ENCODE measurements around the gene MTA1.

MTA1 gene

DNA sequence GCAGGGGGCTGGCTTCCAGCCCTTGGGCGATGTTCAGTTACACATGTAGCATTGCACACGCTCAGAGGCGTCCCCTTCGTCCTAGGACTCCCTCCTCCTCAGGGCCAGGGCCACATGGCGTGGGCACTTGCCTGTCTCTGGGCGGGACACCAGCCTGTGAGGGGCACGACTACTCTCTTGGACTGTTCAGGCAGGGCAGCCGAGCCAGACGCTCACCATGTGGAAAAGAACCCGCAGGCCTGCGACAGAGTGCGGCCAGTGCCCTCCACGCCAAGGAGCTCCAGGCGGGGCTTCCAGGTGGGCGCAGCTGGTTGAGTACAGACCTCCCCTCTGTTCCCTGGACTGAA is 20.9 kb downstream of the MTA1 start:
- in situ Hi-C loops (cut with MboI; ENCODE audit: low sequenced_read_pairs), result no loop called here

DNA sequence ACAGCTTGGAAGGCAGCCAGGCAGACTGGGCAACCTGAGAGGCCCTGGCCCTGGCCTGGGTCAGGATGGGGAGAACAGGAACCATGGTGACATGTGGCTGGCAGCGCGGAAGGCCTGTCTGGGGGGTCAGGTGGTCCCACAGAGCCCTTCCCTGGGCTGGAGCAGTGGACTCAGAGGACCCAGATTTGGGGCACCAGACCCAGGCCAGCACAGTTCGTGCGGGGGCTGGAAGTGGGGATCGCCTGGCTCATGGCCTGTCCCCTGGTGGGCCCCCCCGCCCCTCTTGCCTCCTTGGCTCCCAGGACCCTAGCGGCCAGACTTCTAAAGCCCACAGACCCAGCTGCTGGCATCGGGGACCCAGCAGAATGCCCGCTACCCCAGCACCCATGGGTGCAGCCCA is 21.4 kb downstream of the MTA1 start:
- in situ Hi-C loops (cut with MboI; ENCODE audit: low sequenced_read_pairs), result no loop called here

DNA sequence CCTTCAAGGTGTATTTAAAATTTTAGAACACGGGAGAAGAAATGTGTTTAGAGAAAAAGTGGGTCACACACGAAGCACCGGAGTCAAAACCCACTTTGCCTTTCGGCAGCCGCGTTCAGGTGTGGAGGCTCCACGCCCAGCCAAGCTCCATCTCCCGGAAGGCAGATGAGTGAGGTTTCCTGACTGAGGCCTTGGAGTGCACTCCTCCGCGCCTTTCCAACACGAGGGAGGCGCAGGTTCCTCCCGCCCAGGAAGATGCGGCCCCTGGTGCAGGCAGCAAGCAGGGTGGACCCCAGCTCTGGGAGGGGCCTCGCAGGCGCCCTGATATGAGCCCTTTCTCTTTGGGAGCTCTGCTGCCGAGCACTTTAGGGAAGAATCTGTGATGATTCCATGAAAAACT is 22.5 kb downstream of the MTA1 start:
- in situ Hi-C loops (cut with MboI; ENCODE audit: low sequenced_read_pairs), result no loop called here

DNA sequence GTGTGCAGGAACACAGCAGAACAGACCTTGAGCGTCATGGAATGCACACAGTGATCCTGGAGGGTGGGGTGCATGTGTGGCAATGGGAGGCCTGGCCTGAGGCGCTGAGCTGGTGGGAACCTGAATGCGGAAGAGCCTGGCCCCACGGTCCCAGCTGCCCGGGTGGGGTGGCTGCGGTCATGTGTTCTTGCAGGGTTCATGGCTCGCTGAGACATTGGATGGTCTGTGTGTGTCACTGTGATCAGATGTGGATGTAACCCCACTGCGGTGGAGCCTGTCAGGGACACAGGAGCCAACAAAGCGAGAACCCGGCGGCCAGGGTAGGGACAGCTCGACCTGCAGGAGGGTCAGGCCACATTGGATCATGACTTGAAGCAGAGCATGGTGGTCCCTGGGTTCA is 23.2 kb downstream of the MTA1 start:
- in situ Hi-C loops (cut with MboI; ENCODE audit: low sequenced_read_pairs), result no loop called here

DNA sequence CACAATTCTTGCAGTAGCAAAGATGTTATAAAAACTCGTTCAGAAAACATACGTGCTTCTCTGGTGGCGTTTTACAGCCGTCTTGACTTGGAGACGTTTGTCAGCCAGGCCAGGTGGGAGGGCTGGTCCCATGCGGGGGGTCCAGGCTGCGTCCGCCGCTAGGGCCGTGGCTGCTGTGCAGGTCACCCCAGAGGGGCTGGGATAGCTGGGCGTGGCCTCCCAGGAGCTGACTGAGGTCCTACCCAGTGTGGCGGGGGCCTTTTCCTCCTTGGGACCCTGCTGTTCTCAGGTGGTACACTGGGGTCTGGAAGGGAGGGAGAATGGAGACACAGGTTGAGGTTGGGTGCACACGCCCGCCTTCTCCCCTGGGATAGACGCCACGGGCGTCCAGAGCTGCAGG is 25.2 kb downstream of the MTA1 start:
- in situ Hi-C loops (cut with MboI; ENCODE audit: low sequenced_read_pairs), result no loop called here

DNA sequence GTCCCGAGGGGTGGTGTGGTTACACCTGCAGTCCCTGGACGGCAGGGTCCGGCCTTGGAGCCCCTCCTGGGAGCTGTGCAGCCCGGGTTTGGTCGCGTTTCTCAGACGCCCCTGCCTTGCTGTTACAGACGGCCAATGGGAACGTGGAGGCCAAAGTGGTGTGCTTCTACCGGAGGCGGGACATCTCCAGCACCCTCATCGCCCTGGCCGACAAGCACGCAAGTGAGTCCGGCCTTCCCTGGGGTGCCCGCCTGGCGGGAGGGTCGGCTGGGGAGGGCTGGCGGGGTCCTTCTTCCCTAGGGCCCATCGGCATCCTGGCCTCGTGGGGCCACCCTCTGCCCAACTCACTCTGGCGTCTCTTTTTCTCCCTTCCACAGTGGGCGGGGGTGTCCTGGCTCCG is 25.7 kb downstream of the MTA1 start:
- in situ Hi-C loops (cut with MboI; ENCODE audit: low sequenced_read_pairs), result no loop called here

DNA sequence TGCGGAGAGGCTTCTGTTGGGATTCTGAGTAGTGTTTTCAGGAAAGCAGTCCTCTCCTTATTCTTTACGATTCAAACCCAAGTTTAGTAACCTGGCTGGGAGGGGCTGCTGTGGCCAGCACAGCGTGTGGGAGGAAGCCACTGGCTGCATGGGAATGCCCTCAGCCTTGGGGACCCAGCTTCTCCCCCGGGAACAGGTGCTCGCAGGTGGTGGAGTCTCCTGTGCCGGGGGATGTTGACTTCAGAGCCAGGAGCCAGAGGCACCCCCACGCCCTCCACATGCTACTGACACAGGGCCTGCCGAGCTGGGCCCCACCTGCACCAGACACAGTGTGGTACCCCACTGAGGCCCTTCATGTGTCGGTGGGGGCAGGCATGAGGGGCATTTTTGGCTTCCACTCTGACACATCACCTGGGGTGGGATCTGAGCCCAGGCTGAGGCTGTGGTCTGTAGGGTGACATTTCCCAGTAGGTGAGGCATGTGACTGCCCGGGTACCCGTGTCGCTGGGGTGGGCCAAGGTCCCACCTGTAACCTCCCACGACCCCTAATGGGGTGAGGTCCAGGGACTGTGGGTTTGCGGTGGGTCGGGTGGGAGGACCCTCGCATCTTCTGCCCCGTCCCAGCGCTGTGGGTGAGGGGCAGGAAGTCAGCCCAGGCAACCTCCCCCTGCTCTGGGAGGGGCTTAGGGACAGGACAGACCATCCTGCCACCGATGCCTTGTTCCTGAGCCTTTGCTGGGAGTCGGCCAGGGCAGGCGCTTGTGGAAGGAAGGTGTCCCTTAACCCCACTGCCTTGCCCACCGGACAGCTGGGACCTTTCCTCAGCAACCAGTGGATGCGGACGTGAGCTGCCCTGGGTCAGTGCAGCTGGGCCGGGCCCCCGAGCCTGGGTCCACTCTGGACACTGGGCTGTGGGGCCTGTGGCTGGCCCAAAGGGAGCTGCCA is 26.5 kb downstream of the MTA1 start:
- in situ Hi-C loops (cut with MboI; ENCODE audit: low sequenced_read_pairs), result no loop called here

DNA sequence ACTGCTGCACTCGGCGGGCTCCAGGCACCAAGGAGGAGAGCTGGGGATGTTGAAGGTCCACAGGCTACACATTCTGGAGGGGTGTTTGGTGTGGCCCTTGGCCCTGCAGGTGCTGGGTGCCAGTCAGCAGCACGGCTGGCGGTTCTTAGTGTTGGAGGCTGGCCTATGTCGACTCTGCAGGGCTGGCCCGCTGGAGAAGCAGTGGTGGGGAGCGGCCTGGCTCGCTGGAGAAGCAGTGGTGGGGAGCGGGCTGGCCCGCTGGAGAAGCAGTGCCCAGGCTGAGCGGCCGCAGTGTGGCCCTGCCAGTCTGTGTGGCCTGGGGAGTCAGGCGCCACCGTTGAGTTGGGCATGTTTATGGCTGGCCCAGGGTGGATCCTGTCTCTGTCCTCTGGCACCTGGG is 27.3 kb downstream of the MTA1 start:
- in situ Hi-C loops (cut with MboI; ENCODE audit: low sequenced_read_pairs), result no loop called here

DNA sequence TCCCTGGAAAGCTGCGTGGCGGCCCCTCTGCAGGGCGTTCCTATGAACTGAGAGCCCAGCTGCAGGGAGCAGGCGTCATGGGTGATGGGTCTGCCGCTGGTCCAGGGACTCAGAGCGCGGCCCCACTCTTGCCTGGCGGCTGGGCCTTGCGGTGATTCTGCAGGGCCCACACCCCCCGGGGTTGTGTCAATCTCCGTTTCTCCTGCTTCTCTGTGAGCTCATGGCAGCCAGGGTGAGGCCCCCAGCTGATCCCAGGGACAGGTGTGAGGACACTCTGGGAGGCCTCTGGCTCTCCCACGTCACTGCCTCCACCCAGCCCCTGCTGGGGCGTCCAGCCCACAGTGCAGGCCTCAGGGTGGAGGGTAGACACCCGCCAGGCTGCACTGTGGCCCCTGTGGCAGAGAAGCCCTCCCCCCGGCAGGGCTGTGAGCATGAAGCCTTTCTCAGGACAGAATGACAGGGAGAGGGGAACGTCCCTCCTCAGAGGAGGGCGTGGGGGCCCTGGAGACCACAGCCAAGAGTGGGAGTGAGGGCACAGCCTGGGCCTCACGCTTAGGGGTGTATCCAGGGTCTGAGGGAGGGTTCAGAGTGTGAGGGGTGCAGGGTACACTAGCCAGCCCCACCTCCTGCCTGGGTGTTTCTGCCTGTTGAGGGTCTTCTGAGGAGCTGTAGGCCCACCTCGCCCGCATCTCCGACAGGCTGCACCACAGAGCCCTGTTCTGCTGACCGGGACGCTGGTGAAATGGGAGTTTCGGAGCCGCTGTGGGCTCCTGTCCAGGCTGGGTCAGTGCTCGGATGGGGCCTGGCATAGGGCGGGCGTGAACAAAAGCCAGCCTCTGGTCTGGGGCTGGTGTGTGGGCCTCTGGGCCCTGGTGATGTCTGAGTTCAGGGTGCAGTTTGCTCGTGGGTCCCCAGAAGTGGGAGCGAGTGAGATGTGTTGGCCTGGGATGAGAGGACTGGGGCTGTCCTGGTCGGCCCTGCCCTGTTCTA is 28.3 kb downstream of the MTA1 start:
- in situ Hi-C loops (cut with MboI; ENCODE audit: low sequenced_read_pairs), result no loop called here

DNA sequence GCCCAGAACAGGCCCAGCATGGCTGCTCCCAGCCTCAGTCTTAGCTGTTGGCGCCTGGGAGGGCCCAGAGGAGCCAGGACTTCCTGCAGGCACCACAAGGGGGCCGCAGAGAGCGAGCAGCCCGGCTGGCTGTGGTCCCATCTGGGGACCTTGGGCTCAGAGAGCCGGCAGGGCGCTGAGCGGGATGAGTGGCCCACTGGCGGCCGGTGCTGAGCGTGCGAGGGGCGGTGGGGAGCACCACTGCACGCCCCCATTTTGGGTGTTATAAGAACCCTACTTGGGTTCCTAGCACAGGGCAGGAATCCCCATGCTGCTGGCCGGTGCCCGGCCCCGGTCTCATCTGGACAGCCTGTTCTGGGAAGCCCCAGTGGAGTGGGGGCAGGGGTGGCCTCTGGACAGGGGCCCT is 29.1 kb downstream of the MTA1 start:
- in situ Hi-C loops (cut with MboI; ENCODE audit: low sequenced_read_pairs), result no loop called here

DNA sequence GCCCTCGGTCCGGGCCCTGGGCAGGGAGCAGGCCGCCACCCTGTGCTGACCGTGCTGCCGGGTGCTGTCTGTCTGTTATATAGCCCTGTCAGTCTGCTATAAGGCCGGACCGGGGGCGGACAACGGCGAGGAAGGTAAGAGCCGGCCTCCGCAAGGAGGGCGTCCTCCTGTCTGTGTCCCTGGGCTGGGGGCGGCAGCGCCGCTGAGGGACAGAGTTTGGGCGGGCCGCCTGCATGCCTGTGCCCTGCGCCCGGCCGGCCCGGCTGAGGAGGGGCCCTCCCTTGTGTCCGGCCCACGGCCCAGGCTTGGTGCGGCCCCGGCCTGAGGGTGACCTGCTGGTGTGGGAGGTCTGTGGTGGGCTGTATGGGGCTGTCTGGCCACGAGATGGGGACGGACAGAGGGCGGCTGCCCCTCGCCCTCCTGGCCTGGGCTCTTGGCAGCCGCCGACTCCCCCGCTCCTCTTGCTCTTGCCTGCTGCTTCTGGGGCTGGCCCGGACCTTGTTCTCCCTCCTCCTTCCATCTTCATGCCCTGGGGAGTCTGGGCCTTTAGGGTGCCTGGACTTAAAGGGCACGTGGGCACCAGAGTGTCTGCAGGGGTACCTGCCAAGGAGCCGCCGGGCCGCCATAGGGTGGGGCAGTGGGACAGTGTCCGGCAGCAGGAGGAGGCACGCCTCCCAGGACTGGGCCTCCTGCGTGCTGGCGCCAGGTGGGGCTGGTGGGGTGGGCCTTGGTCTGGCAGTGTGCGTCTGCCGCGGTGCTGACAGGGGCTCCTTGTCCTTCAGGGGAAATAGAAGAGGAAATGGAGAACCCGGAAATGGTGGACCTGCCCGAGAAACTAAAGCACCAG is 29.9 kb downstream of the MTA1 start:
- in situ Hi-C loops (cut with MboI; ENCODE audit: low sequenced_read_pairs), result no loop called here

DNA sequence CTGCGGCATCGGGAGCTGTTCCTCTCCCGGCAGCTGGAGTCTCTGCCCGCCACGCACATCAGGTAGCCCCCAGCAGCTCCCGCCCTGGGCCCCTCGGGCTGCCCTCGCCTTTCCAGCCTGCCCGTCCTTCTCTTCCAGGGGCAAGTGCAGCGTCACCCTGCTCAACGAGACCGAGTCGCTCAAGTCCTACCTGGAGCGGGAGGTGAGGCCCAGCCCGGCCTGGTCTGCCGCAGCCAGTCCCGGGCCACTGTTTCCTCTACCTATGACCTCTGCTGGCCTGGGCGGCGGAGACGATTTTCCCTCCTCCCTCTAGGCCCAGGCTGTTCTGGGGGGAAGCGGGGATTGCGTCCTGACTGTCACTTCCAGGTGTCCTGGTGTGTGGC is 30.5 kb downstream of the MTA1 start:
- in situ Hi-C loops (cut with MboI; ENCODE audit: low sequenced_read_pairs), result no loop called here

DNA sequence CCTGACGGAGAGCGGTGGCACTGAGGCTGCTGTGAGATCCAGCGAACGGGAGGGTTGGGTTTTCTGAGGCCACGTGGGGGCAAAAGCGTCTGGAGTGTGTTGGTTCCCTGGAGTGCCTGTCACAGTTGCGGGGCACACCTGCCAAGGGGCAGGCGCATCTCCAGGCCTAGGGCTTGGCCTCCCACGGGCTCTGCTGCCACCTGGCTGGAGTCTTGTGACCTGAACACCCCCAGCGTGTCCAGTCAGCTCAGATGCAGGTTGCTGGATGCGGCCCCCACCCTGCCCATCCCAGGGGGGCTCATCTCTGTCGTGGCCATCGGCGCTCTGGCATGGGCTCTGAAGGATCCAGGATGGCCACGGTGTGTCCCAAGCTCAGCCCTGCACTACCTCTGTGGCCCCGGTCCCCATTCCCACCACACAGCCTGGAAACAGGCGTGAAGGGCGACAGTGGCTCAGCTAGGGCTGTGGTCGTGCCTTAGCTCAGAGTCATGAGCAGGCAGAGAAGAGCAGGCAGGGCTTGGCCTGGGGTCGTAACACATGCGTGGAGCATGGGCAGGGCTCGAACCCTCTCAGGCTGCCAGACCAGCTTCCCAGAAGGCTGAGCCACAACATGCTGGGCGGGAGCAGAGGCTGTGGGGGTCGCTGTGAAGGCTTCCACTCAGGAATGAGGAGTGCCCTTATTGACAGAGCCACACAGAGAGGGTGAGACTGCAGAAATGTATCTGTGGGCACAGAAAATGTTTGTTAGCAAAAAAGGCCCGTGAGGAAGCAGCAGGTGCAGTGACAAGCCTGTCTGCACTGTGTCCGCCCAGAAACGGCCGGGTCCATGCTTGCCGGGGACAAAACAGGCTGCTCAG is 31.5 kb downstream of the MTA1 start:
- in situ Hi-C loops (cut with MboI; ENCODE audit: low sequenced_read_pairs), result no loop called here

DNA sequence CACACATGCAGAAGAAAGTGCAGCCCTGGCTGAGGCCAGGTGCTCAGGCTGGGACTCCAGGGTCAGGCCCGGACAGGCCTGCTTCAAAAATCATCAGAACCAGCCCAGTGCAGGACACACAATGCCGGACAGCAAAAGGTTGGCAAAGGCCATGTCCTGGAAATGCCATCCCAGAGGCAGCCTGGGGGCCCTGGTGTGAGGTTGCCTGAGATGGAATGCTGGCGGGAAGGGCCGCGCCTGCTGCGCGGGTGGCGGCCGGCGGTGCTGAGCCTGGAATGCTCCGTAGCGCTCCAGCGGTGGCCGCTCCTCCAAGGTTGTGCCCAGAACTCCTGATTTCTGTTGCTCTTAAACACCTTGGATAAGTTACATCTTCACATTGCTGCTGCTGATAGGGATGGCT is 33.3 kb downstream of the MTA1 start:
- in situ Hi-C loops (cut with MboI; ENCODE audit: low sequenced_read_pairs), result no loop called here

DNA sequence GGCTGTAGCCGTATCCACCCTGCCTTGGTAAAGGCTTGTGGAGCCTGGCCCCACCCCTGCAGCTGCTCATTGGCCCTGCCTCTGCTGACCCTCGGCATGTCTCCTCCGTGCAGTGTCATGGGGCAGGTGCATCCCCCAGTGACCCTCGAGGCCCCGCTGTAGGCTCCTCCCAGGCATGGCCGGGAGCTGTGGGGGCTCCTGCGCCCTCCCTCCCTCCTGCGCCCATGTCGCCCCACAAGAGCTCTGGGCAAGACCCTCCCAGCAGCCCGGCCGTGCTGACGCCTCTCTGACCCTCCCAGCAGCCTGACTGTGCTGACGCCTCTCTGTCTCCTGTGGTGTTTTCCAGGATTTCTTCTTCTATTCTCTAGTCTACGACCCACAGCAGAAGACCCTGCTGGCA is 34.2 kb downstream of the MTA1 start:
- in situ Hi-C loops (cut with MboI; ENCODE audit: low sequenced_read_pairs), result no loop called here

DNA sequence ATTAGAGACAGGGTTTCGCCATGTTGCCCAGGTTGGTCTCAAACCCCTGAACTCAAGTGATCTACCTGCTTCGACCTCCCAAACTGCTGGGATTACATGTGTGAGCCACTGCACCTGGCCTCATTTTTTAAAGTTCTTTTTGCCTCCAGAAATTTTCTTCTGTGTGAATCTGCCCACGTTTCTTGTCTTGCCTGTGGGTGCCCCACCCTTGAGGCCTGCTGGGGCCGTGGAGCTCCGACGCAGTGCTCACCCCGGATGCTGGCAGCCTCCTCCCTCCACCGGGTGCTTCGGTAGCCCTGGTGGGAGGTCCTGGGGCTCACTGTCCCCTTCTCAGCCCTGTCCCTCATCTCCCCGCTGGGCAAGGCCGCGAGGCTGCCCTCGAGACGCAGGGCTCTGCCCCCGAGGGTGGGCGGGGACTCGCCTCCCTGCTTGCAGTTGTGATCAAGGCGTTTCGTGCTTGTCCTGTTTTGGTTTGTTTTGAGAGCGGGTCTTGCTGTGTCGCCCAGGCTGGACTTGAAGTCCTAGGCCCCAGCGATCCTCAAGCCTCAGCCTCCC is 35.5 kb downstream of the MTA1 start:
- in situ Hi-C loops (cut with MboI; ENCODE audit: low sequenced_read_pairs), result no loop called here

DNA sequence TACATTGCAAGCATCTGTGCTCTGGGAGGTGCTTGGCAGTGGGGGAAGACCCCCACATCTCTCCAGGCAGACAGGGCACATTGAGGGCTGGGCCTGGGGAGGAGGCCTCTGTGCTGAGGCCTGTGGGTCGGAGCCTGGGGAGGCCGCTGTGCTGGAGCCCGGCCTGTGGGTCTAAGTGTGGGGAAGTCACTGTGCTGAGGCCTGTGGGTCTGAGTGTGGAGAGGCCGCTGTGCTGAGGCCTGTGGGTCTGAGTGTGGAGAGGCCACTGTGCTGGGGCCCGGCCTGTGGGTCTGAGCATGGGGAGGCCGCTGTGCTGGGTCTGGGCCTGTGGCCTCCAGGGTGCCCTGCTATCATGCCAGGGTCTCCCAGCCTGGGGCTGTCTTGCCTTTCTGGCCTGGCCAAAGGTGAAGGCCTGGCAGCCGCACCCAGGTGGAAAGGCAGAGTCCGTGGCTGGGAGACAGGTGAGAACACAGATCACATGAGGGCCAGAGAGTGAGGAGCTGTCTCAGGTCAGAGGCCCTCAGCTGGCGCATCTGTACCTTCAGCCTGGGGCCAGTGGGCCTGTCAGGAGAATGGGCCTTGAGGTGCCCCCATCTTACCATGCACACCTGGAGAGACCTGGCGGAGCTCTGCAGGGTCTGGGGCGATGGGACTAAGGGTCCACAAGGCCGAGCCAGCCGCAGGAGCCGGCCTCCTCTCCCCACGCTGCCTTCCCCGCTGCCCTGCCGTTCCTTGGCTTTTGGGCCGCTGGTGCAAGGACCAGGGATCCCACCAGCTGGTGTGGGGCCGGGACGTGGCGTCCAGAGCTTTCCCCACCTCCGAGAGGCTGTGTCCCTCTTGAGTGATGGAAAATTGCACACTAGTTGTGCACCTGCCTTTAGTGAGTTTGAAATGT is 36.4 kb downstream of the MTA1 start:
- in situ Hi-C loops (cut with MboI; ENCODE audit: low sequenced_read_pairs), result no loop called here

DNA sequence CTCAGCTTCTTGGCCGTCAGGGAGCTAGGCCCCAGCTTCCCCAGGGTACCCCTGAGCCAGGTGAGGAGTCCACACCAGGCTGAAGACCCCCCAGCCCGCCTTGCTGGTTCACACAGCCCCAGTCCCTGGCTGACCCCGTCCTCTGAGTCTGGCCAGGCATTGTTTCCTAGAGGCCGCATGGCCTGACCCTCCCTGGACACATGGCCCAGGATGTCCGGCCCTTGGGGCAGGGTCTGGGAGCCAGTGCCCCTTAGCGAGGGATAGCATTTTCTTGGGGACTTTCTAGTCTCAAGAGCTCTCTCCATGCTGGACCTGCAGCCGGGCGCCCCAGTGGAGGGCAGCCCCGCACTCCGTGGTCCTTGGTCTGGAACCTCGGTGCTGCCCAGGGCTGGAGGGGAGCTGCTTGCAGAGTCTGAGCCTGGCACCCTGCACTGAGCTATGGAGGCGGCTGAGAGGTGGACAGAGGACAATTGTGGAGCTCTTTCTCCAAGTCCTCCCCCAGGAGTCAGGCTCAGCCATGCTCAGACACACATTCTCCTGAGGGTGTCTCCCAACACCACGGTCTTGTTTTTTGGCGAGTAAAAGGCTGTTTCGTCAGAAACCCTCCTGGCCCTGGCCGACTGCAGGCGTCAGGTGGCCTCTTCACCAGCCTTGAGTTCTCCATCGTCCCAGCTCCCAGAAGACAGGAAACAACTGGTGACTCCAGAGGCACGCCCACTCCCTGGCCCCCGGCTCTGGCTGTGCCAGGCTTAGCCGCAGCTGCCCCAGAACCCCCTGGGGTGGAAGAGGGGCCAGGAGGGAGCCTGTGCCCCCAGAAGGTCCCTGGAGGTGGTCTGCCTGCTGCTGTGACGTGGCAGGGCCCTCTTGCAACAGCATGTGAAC is 37.4 kb downstream of the MTA1 start:
- in situ Hi-C loops (cut with MboI; ENCODE audit: low sequenced_read_pairs), result no loop called here

Data from HL-60/S4 treated with retinoic acid at 250 ng/mL for 4 days and 3 days (cell line).